ENCODE data around the gene TSC2. TPM values are rescaled to one million over a fixed set of nuclear protein-coding genes. Genes with fewer than 3 reads are reported as not detected.

The TSC2 gene
- total RNA-seq, 1 experiment from 2014 or later, result 59.3 TPM

GRCh38 chr16:2075631-2076030 is 27.8 kb downstream of the TSC2 start:
- H3K36me3 ChIP-seq (ENCODE audit: low read depth, low read length), result no peaks in the 10 kb centered on the region; the same call in 1 of the 2 replicates
- no peaks in the 10 kb centered on the region for H3K79me2 ChIP-seq (ENCODE audit: low read length)
- no peaks in the 10 kb centered on the region for H3K9me2 ChIP-seq (replicated peaks; ENCODE audit: low read length)
- intact Hi-C loops (cut with micrococcal nuclease), result no loop called here
- TF ChIP-seq CTCF (conservative IDR thresholded peaks at IDR 0.05; ENCODE audit: low read depth, low read length) (no peak), EZH2 (IDR thresholded peaks at IDR 0.05; ENCODE audit: low read length, unreplicated experiment) (no peak)
- H3K9ac ChIP-seq (ENCODE audit: low read length), result no peak overlapping the region
- H3K9me3 ChIP-seq (ENCODE audit: low read length), result no peaks in the 10 kb centered on the region
- H3F3A ChIP-seq (ENCODE audit: low read length, unreplicated experiment), result no peaks in the 10 kb centered on the region
- H3K4me2 ChIP-seq (ENCODE audit: low read length), result no peak overlapping the region
- ATAC-seq (no peak), DNase-seq (no peak)
- H3K27me3 ChIP-seq (ENCODE audit: low read length), result no peaks in the 10 kb centered on the region
- BruUV-seq (replicated peaks), result no TSS peak
- no peaks in the 10 kb centered on the region for H4K20me1 ChIP-seq (ENCODE audit: low read length)
- H2AFZ ChIP-seq (ENCODE audit: low read length), result no peak overlapping the region
- H3K4me1 ChIP-seq (ENCODE audit: insufficient read depth, low read length), result no peaks in the 10 kb centered on the region
- POLR2A ChIA-PET (ENCODE audit: unreplicated experiment), result no interaction called here
- no peak overlapping the region for H3K27ac ChIP-seq (ENCODE audit: low read length)
- no peak overlapping the region for H3K4me3 ChIP-seq (ENCODE audit: low read length)
- CTCF ChIA-PET, result no interaction called here

GRCh38 chr16:2076072-2076865 is 28.5 kb downstream of the TSC2 start:
- H3K36me3 ChIP-seq (ENCODE audit: low read depth, low read length), result no peaks in the 10 kb centered on the region; the same call in 1 of the 2 replicates
- H3K4me2 ChIP-seq (ENCODE audit: low read length), result no peak overlapping the region
- no peaks in the 10 kb centered on the region for H3K9me3 ChIP-seq (ENCODE audit: low read length)
- no TSS peak for BruUV-seq (replicated peaks)
- DNase-seq (no peak), ATAC-seq (no peak)
- H3K79me2 ChIP-seq (ENCODE audit: low read length), result no peaks in the 10 kb centered on the region
- no peak overlapping the region for H3K9ac ChIP-seq (ENCODE audit: low read length)
- intact Hi-C loops (cut with micrococcal nuclease), result no loop called here
- CTCF ChIA-PET, result no interaction called here
- no peak overlapping the region for H3K4me3 ChIP-seq (ENCODE audit: low read length)
- no peaks in the 10 kb centered on the region for H3K27me3 ChIP-seq (ENCODE audit: low read length)
- TF ChIP-seq EZH2phosphoT487 (IDR thresholded peaks at IDR 0.05; ENCODE audit: borderline replicate concordance, low read length) (no peak), EZH2 (IDR thresholded peaks at IDR 0.05; ENCODE audit: low read length, unreplicated experiment) (no peak), CTCF (conservative IDR thresholded peaks at IDR 0.05; ENCODE audit: low read depth, low read length) (no peak)
- no peaks in the 10 kb centered on the region for H4K20me1 ChIP-seq (ENCODE audit: low read length)
- H3K9me2 ChIP-seq (replicated peaks; ENCODE audit: low read length), result no peaks in the 10 kb centered on the region
- no peaks in the 10 kb centered on the region for H3F3A ChIP-seq (ENCODE audit: low read length, unreplicated experiment)
- no peak overlapping the region for H2AFZ ChIP-seq (ENCODE audit: low read length)
- H3K27ac ChIP-seq (ENCODE audit: low read length), result no peak overlapping the region
- H3K4me1 ChIP-seq (ENCODE audit: insufficient read depth, low read length), result no peaks in the 10 kb centered on the region
- POLR2A ChIA-PET (ENCODE audit: unreplicated experiment), result no interaction called here

DNA sequence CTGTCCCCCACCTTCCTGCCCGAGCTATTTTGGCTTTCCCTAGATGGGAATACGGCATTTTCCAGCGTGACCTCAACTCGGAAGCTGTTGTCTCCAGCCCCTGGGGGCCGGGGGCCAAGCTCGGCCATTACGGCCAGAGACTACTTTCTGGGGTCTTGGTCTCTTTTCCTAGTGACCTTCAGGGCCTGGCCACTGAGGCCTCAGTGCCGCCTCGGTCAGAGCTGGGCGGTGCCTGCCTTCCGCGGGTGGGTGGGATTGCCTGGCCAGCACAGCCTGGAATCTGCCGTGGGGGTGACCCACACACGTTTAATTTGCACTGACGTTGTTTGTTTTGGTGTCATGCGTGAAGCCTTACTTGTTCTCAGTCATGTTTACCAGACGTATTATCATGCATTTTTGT is 29.2 kb downstream of the TSC2 start:
- no peak overlapping the region for H3K9ac ChIP-seq (ENCODE audit: low read length)
- CTCF ChIA-PET, result no interaction called here
- ATAC-seq (no peak), DNase-seq (no peak)
- H3K4me1 ChIP-seq (ENCODE audit: insufficient read depth, low read length), result no peaks in the 10 kb centered on the region
- no peaks in the 10 kb centered on the region for H3K27me3 ChIP-seq (ENCODE audit: low read length)
- TF ChIP-seq CTCF (conservative IDR thresholded peaks at IDR 0.05; ENCODE audit: low read depth, low read length) (no peak), EZH2phosphoT487 (IDR thresholded peaks at IDR 0.05; ENCODE audit: borderline replicate concordance, low read length) (no peak), EZH2 (IDR thresholded peaks at IDR 0.05; ENCODE audit: low read length, unreplicated experiment) (no peak)
- POLR2A ChIA-PET (ENCODE audit: unreplicated experiment), result no interaction called here
- H3F3A ChIP-seq (ENCODE audit: low read length, unreplicated experiment), result no peaks in the 10 kb centered on the region
- no peak overlapping the region for H3K4me2 ChIP-seq (ENCODE audit: low read length)
- H3K36me3 ChIP-seq (ENCODE audit: low read depth, low read length), result no peaks in the 10 kb centered on the region; the same call in 1 of the 2 replicates
- no peaks in the 10 kb centered on the region for H3K9me2 ChIP-seq (replicated peaks; ENCODE audit: low read length)
- no peaks in the 10 kb centered on the region for H3K9me3 ChIP-seq (ENCODE audit: low read length)
- no peaks in the 10 kb centered on the region for H4K20me1 ChIP-seq (ENCODE audit: low read length)
- BruUV-seq (replicated peaks), result no TSS peak
- no peak overlapping the region for H2AFZ ChIP-seq (ENCODE audit: low read length)
- H3K27ac ChIP-seq (ENCODE audit: low read length), result no peak overlapping the region
- no peak overlapping the region for H3K4me3 ChIP-seq (ENCODE audit: low read length)
- intact Hi-C loops (cut with micrococcal nuclease), result no loop called here
- H3K79me2 ChIP-seq (ENCODE audit: low read length), result no peaks in the 10 kb centered on the region

All from PC-3 (cell line).